Activated naive CD4-positive, alpha-beta T cell treated with anti-CD3 and anti-CD28 coated beads for 36 hours (primary cell): ENCODE data around the gene YTHDF1. TPM values are rescaled to one million over a fixed set of nuclear protein-coding genes. Genes with fewer than 3 reads are reported as not detected.
"Not testable (repeated sequence)": the region's sequence is repeated elsewhere in the genome, so short reads cannot be mapped to it uniquely, and the experiment has no call there.

Experiments used
- CTCF ChIA-PET: fragments of 350-600 bp; sonication (Branson Sonifier 250); formaldehyde crosslinking; loops from one replicate; lab custom pipeline; 2021; ENCODE audit warnings: antibody characterized with exemption; lab: Charles Lee
- DNase-seq: peaks from one replicate; pipeline ENCODE4 v3.0.0-alpha.2; 2020
- H3K27ac Mint-ChIP-seq: one replicate; pipeline ENCODE4 v1.8.0; 2021; ENCODE audit warnings: mild to moderate bottlenecking, mixed read lengths
- H3K27me3 Mint-ChIP-seq: one replicate; pipeline ENCODE4 v1.8.0; 2021; ENCODE audit warnings: low read depth, mixed read lengths
- H3K36me3 Mint-ChIP-seq: one replicate; pipeline ENCODE4 v1.8.0; 2021; ENCODE audit warnings: low read depth, mixed read lengths
- H3K4me1 Mint-ChIP-seq: one replicate; pipeline ENCODE4 v1.8.0; 2021; ENCODE audit warnings: low read depth, mixed read lengths
- H3K4me3 Mint-ChIP-seq: one replicate; pipeline ENCODE4 v1.8.0; 2021; ENCODE audit warnings: mild to moderate bottlenecking, moderate library complexity, mixed read lengths
- H3K9me3 Mint-ChIP-seq: one replicate; pipeline ENCODE4 v1.8.0; 2021; ENCODE audit warnings: mixed read lengths
- intact Hi-C: fragments of 100-400 bp; cut with micrococcal nuclease; formaldehyde crosslinking; loops from one replicate; pipeline ENCODE4 v1.15.1; 2023
- total RNA-seq, 2 experiments: library from RNA; stranded (reverse); gene quantifications; one replicate each; pipeline ENCODE4 v1.2.3, GENCODE V29; 2021

Gene YTHDF1
- total RNA-seq, 2 experiments from 2014 or later, result 27.6 to 27.8 TPM

- no peaks in the 10 kb centered on the region for H3K9me3 Mint-ChIP-seq
- intact Hi-C loops, result no loop called here
- no peaks in the 10 kb centered on the region for H3K4me1 Mint-ChIP-seq
- H3K36me3 Mint-ChIP-seq, result no peaks in the 10 kb centered on the region
- peaks cover 2% of the 10 kb centered on the region for H3K27me3 Mint-ChIP-seq
- CTCF ChIA-PET, result no interaction called here
- no peak for DNase-seq
- H3K4me3 Mint-ChIP-seq, result no peak overlapping the region
- H3K27ac Mint-ChIP-seq, result no peak overlapping the region
Measured at GRCh38 chr20:63160641-63161175, 55.2 kb downstream of the YTHDF1 start.

- Mint-ChIP-seq H3K27me3 (peaks cover 2% of the 10 kb centered on the region), H3K9me3 (no peaks in the 10 kb centered on the region), H3K4me3 (no peak overlapping the region), H3K4me1 (no peaks in the 10 kb centered on the region), H3K36me3 (no peaks in the 10 kb centered on the region), H3K27ac (no peak overlapping the region)
- intact Hi-C loops, result no loop called here
- CTCF ChIA-PET, result no interaction called here
- no peak for DNase-seq
Measured at GRCh38 chr20:63159826-63160640, 55.9 kb downstream of the YTHDF1 start.

GRCh38 chr20:63159251-63159650 lies 56.7 kb downstream of the YTHDF1 start:
- DNase-seq, H3K27ac Mint-ChIP-seq, CTCF ChIA-PET, H3K4me1 Mint-ChIP-seq, H3K27me3 Mint-ChIP-seq, H3K4me3 Mint-ChIP-seq, H3K9me3 Mint-ChIP-seq, H3K36me3 Mint-ChIP-seq, intact Hi-C loops: not testable (repeated sequence)

GRCh38 chr20:63158845-63159244 lies 57.1 kb downstream of the YTHDF1 start:
- H3K36me3 Mint-ChIP-seq, result no peaks in the 10 kb centered on the region
- CTCF ChIA-PET, result no interaction called here
- H3K9me3 Mint-ChIP-seq, result no peaks in the 10 kb centered on the region
- DNase-seq, result no peak
- H3K27me3 Mint-ChIP-seq, result peaks cover 7% of the 10 kb centered on the region
- no peak overlapping the region for H3K27ac Mint-ChIP-seq
- H3K4me3 Mint-ChIP-seq, result no peak overlapping the region
- intact Hi-C loops, result no loop called here
- no peaks in the 10 kb centered on the region for H3K4me1 Mint-ChIP-seq

- Mint-ChIP-seq H3K36me3 (no peaks in the 10 kb centered on the region), H3K4me3 (no peak overlapping the region), H3K27ac (no peak overlapping the region), H3K27me3 (peaks cover 7% of the 10 kb centered on the region), H3K9me3 (no peaks in the 10 kb centered on the region), H3K4me1 (no peaks in the 10 kb centered on the region)
- no peak for DNase-seq
- intact Hi-C loops, result no loop called here
- CTCF ChIA-PET, result no interaction called here
Measured at GRCh38 chr20:63158352-63158751, 57.6 kb downstream of the YTHDF1 start.

GRCh38 chr20:63157431-63157830 lies 58.5 kb downstream of the YTHDF1 start:
- DNase-seq, H3K9me3 Mint-ChIP-seq, H3K27ac Mint-ChIP-seq, intact Hi-C loops, H3K27me3 Mint-ChIP-seq, H3K36me3 Mint-ChIP-seq, H3K4me3 Mint-ChIP-seq, H3K4me1 Mint-ChIP-seq, CTCF ChIA-PET: not testable (repeated sequence)

- Mint-ChIP-seq H3K4me3 (no peak overlapping the region), H3K27me3 (peaks cover 8% of the 10 kb centered on the region), H3K4me1 (no peaks in the 10 kb centered on the region), H3K36me3 (no peaks in the 10 kb centered on the region), H3K27ac (no peak overlapping the region), H3K9me3 (no peaks in the 10 kb centered on the region)
- intact Hi-C loops, result no loop called here
- CTCF ChIA-PET, result no interaction called here
- no peak for DNase-seq
Measured at GRCh38 chr20:63156221-63156671, 59.7 kb downstream of the YTHDF1 start.

GRCh38 chr20:63155266-63156165 lies 60.4 kb downstream of the YTHDF1 start:
- Mint-ChIP-seq H3K27me3 (peaks cover 8% of the 10 kb centered on the region), H3K4me3 (no peak overlapping the region), H3K27ac (no peak overlapping the region)

GRCh38 chr20:63154395-63154794 lies 61.5 kb downstream of the YTHDF1 start:
- Mint-ChIP-seq H3K27ac (no peak overlapping the region), H3K27me3 (peaks cover 14% of the 10 kb centered on the region), H3K4me3 (no peak overlapping the region), H3K9me3 (no peaks in the 10 kb centered on the region), H3K4me1 (no peaks in the 10 kb centered on the region), H3K36me3 (no peaks in the 10 kb centered on the region)
- DNase-seq, result no peak
- CTCF ChIA-PET, result no interaction called here
- intact Hi-C loops, result no loop called here

More at GRCh38 chr20:63155266-63156165, 60.4 kb downstream of the YTHDF1 start:
- no peak for DNase-seq
- Mint-ChIP-seq H3K4me1 (no peaks in the 10 kb centered on the region), H3K9me3 (no peaks in the 10 kb centered on the region), H3K36me3 (no peaks in the 10 kb centered on the region)
- CTCF ChIA-PET, result no interaction called here
- intact Hi-C loops, result no loop called here

- intact Hi-C loops, result no loop called here
- peaks cover 16% of the 10 kb centered on the region for H3K27me3 Mint-ChIP-seq
- no peaks in the 10 kb centered on the region for H3K36me3 Mint-ChIP-seq
- H3K4me3 Mint-ChIP-seq, result no peak overlapping the region
- H3K9me3 Mint-ChIP-seq, result peaks cover under 1% of the 10 kb centered on the region
- CTCF ChIA-PET, result no interaction called here
- H3K4me1 Mint-ChIP-seq, result no peaks in the 10 kb centered on the region
- DNase-seq, result no peak
- no peak overlapping the region for H3K27ac Mint-ChIP-seq
Measured at GRCh38 chr20:63153254-63154221, 62.4 kb downstream of the YTHDF1 start.

- no peaks in the 10 kb centered on the region for H3K4me1 Mint-ChIP-seq
- no peaks in the 10 kb centered on the region for H3K36me3 Mint-ChIP-seq
- CTCF ChIA-PET, result no interaction called here
- DNase-seq, result no peak
- H3K27ac Mint-ChIP-seq, result no peak overlapping the region
- H3K4me3 Mint-ChIP-seq, result no peak overlapping the region
- intact Hi-C loops, result no loop called here
- H3K9me3 Mint-ChIP-seq, result peaks cover 8% of the 10 kb centered on the region
- peaks cover 16% of the 10 kb centered on the region for H3K27me3 Mint-ChIP-seq
Measured at GRCh38 chr20:63152322-63153253, 63.3 kb downstream of the YTHDF1 start.
